GM19025 (cell line): ENCODE data around the gene TRIM14.
"Not testable (repeated sequence)": the region's sequence is repeated elsewhere in the genome, so short reads cannot be mapped to it uniquely, and the experiment has no call there.

Experiments
- ATAC-seq: cut with Tn5 transposase; IDR thresholded peaks from one replicate; pipeline ENCODE4 v1.9.1; 2021; ENCODE audit warnings: mild to moderate bottlenecking, low read depth, moderate library complexity; ENCODE audit not compliant: unreplicated experiment

TRIM14 gene

DNA sequence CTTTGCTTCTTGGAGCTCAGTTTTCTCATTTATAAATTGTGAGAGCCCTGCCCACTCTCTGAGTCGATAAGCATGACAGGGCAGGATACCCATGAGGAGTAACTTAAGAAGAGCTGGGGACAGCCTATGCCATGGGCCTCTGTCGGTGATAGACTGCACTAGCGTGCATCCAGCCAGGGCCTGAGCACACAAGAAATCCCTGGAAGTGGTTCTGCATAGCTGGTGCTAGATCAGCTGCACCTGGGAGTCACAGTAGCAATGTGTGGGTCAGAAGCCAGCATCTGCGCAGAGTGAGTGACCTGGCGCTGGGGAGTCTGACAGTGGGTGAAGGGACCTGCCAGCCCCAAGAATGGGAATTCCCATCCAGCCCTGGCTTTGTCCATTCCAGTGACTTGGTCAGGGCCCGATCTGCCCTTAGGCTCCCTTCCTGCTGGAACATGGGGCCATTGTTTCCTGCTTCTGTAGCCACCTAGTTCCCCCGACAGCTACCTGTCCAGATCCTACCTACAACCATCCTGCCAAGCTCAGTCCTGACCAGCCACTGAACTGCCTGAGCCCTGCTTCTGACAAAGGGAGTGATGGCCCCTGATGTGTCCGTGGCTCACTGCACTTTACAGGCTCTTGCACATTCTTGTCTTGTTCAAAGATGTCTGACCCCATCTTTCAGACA, 98.4 kb downstream of the TRIM14 start:
- no peak for ATAC-seq

DNA sequence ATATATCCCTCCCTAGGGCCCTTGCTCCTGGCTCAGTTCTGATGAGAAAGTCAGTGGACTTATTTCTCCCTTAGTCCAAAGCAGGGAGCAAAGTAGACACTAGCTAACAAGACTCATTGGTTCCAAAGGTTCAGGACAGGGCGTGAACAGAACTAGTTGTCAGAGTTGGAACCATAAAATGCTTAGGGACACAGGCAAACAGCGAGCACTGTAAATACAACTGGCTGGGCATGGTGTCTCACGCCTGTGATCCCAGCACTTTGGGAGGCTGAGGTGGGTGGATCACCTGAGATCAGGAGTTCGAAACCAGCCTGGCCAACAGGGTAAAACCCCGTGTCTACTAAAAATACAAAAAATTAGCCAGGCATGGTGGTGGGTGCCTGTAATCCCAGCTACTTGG, 99.2 kb downstream of the TRIM14 start:
- ATAC-seq: not testable (repeated sequence)
